ENCODE results near the gene AFAP1. TPM values are rescaled to one million over a fixed set of nuclear protein-coding genes. Genes with fewer than 3 reads are reported as not detected.

The AFAP1 gene
- polyA plus RNA-seq, 4 donors = 20.0 to 45.8 (median 26.3) TPM

GRCh38 chr4:7750523-7750922, 189.1 kb downstream of the AFAP1 start:
- no peak for DNase-seq (ENCODE audit: low read depth in 4 of 4, low spot score in 3 of 4)

GRCh38 chr4:7747566-7747965, 192.1 kb downstream of the AFAP1 start:
- DNase-seq (ENCODE audit: low read depth in 4 of 4, low spot score in 3 of 4) = no peak

GRCh38 chr4:7747062-7747385, 192.6 kb downstream of the AFAP1 start:
- DNase-seq (ENCODE audit: low read depth in 4 of 4, low spot score in 3 of 4) = no peak

DNA sequence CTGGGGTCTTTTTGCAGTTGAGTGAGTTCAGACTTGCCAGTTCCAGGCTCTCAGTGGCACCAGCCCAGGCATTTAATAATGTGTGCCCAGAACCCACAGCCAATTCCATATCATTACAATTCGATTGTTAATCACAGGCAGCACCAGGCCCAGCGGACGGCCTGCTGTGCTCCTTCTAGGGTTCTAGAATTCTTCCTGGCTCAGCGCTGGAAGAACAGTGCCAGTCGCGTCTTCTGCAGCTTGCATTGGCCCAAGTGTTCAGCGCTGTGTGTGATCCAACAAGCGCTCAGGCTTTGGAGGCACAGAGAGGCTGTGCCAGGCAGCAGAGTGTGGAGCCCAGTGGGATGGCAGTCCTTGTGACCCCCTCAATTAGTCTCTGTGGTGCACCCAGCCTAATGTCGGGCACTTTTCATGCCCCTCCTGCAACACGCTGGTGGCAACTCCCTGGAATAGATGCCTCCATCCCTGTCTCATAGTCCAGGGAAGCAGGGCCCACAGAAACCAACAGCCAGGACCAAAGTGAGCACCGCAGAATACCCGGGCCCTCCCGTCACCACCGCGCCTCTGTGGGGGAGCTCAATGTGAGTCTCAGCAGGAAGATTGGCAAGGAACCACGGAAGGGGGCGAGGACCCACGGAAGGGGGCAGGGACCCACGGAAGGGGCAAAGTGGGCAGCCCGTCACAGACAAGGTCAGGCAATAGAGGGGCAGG, 193.2 kb downstream of the AFAP1 start:
- DNase-seq (ENCODE audit: low read depth in 4 of 4, low spot score in 3 of 4) = no peak

DNA sequence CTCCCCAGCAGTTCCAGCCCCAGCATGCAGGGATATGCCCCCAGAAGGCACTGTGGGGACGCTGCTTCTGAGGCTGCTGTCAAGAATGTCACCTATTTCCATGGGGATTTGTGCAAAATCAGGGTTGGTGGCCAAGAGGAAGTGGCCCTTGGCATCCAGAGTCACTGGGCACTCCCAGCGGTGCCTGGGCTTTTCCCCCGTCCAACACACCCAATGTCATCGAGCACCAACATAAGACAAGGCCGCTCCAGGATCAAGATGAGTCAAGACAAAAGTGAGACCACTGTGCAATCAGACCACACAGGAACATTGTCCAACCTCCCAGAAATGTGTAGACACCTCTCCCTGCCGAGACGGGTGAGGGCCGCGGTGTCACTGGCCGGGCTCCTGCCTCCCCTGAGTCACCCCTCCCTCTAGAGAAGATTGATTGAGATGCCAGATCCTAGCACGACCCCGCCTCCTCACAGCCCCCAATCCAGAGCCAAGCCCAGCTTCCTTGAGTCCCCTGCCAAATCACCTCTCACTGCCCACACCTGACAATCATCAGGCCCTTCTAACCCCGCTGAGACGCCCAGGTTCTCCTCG, 194.3 kb downstream of the AFAP1 start:
- no peak for DNase-seq (ENCODE audit: low read depth in 4 of 4, low spot score in 3 of 4)

DNA sequence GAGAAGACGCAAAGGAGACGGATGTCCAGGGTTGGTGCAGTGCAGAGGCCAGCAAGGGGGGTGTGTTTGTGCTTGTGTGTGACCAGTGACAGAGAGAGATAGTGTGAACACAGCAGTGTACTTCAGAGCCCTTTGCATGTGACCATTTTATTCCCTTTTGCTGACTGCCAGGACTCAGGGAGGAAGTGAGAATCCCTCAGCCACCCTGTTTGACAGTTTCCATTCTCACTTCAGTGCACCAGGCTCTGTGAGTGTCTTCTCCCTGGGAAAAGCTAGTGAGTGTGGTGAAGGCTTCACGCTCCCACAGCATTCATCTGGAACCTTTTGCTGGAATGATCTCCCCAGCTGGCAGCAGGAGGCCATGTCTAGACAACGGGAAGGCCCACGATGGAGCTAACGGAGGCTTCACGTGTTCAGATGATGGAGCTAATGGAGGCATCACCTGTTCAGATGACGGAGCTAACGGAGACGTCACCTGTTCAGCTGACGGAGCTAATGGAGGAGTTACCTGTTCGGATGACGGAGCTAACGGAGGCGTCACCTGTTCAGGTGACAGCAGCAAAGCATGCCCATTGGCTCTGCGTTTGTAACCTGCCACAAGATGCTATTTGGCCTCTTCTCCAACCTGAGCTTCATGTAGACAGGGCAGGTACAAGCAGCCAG, 195.4 kb downstream of the AFAP1 start:
- no peak for DNase-seq (ENCODE audit: low read depth in 4 of 4, low spot score in 3 of 4)

DNA sequence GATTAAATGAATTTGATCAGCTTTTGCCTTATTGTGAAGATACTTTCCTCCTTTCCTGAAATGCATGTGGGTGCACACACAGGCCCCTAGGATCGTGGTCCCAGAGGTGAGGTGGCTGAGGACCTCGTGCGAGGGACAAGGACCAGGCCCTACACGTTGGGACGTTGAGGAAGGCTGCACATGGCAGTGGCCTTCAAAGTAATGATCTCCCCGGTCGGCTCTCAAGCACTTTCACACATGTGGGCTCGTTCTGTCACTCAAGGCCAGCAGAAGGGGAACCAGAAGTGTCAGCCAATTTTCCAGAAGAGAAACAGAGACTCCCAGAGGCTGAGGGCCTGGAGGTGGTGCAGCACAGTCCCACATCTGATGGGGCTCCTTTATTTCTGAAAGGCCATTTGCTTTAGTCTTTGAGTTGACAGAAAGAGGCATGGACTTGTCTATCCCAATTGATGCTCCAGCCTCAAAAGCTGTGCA, 196.8 kb downstream of the AFAP1 start:
- DNase-seq (ENCODE audit: low read depth in 4 of 4, low spot score in 3 of 4) = no peak

- no peak for DNase-seq (ENCODE audit: low read depth in 4 of 4, low spot score in 3 of 4)
Observed at GRCh38 chr4:7741946-7742806, 197.5 kb downstream of the AFAP1 start.

- DNase-seq (ENCODE audit: low read depth in 4 of 4, low spot score in 3 of 4) = no peak
Observed at GRCh38 chr4:7740866-7741525, 198.7 kb downstream of the AFAP1 start.

DNA sequence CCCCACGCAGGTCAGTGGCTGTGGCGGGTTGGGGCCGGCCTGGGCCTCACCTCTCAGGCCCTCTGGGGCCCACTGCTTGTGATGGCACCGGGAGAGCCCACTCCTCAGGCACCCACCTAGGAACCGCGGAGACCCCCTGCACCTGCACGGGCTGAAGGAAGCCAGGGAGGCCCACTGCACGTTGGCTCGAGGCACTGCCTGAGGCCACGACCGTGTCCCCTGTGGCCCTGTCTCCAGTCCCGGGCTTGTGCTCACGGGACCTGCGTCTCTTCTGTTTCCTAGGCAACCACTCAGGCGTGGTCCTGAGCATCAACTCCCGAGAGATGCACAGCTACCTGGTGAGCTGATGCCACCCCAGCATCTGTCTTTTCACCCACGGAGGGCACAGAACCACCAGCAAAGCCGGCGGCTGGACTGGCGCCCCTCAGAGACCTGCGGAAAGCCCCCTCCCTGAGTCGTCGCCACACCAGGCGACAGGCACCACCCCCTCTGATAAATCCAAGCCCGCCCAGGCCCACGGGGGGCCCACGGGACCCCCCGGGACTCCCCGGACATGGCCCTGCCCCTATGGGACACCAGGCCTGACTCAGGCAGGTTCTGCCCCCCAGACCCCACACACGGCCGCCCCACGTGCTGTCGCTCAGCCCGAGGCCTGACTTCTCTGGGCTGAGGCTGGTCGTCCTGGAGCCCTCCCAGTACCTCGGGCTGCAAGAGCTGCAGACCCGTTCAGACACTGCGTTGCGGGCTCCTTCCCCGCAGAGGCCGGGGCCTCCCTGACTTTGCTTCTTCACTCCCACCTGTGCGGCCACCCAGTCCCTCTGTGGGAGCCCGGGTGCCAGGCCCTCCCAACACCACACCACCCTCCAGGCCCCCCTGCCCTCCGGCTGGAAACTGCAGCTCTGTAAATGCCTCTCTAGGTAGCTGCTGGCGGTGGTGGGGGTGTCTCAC, 199.5 kb downstream of the AFAP1 start:
- DNase-seq (ENCODE audit: low read depth in 4 of 4, low spot score in 3 of 4) = no peak

- no peak for DNase-seq (ENCODE audit: low read depth in 4 of 4, low spot score in 3 of 4)
Observed at GRCh38 chr4:7739077-7739917, 200.4 kb downstream of the AFAP1 start.

GRCh38 chr4:7738458-7739076, 201.1 kb downstream of the AFAP1 start:
- DNase-seq (ENCODE audit: low read depth in 4 of 4, low spot score in 3 of 4) = no peak

DNA sequence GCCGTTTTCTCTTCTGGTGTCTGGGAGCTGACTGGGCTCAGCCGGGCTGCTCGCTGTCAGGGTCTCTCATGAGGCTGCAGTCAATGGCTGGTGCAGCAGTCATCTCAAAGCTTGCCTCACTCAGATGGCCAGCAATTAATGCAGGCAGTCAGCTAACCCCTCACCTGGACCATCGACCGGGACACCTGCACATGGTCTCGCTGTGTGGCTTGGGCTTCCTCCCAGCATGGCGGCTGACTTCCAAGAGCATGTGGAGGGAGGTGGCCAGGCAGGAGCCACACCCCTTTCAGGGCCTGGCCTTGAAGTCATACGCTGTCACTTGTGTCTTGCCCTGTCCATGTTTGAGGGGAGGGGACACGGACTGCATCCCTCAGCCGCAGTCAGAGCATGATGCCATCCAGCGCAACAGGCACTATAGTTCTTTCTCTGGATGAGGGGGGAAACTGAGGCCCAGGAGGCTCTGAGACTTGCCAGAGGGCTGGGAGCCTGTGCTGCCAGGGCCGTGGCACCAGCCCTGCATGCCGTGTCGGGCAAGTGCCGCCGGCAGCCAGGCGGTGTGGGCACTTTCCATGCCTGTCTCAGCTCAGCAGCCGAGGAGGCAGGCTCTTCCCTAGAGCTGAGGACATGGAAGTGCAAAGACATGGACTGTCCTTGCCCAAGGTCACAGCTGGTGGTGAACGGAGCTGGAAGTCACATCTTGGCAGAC, 201.8 kb downstream of the AFAP1 start:
- DNase-seq (ENCODE audit: low read depth in 4 of 4, low spot score in 3 of 4) = no peak

GRCh38 chr4:7737268-7737645, 202.4 kb downstream of the AFAP1 start:
- DNase-seq (ENCODE audit: low read depth in 4 of 4, low spot score in 3 of 4) = no peak

DNA sequence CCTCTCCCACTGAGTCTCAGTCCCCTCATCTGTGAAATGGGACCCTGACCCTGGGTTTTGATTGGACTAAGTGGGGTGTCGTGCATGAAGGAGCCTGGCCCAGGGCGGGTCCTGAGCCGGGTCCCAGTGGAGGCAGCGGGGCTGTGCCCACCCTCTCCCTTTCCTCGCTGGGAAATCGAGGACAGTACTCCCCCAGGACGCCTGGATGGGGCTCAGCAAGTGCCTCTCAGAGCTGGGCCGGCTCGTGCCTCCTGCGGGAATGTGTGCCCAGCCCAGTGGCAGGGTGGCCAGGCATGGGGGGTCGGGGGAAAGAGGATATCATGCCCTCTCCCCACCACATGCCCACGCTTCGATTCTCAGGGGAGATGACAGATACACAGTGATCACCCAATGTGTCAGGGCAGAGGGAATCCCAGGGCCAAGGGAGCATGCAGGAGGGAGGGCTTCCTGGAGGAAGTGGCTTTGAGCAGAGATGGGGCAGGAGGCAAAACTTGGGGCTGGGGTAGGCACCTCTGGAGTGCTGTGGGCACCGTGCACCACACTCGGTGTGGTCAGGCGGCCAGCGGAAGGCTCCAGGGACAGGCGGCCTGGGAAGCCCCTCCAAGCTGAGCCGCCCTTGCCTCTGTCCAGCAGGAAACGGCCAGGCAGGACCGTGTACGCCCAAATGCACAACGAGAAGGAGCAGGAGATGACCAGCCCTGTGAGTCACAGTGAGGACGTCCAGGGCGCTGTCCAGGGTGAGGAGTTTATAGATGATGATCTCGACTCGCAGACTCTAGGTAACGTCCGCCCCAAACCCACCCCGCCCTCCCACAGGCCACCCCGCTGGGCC, 203.0 kb downstream of the AFAP1 start:
- DNase-seq (ENCODE audit: low read depth in 4 of 4, low spot score in 3 of 4) = peak in 1 of 4 donors; percentile 29

DNA sequence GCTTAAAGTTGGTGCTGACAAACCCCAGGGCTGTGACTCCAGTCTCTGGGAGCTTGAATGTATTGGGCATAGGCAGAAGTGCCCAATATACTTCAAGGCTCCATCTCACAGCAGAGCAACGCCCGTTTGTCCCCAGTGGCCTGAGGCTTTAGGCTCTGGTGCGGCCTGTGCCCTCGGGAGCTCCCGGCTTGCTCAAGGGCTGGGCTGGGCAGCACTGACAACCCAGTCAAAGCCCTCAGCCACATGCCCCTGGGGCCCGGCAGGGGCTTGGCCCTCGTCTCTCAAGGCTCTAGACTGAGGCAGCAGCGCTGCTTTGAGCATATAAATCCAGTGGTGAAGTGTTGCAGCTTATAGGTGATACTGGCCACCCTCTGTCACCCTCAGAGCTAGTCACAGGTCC, 203.7 kb downstream of the AFAP1 start:
- no peak for DNase-seq (ENCODE audit: low read depth in 4 of 4, low spot score in 3 of 4)

- DNase-seq (ENCODE audit: low read depth in 4 of 4, low spot score in 3 of 4) = no peak
Observed at GRCh38 chr4:7735395-7735794, 204.3 kb downstream of the AFAP1 start.
